Loucy (cell line): ENCODE results near the gene FBXW12.

Experiments used
- H2AFZ ChIP-seq: fragments of 200-600 bp; sonication (generic); 2 replicates; pipeline ENCODE4 v1.6.0; 2016; ENCODE audit warnings: antibody characterized with exemption, mild to moderate bottlenecking, low read length, moderate library complexity
- H3F3A ChIP-seq: fragments of 200-600 bp; 2 replicates; pipeline ENCODE4 v1.6.0; 2016; ENCODE audit warnings: antibody characterized with exemption, low read depth, mild to moderate bottlenecking
- H3K27me3 ChIP-seq: fragments of 200-600 bp; sonication (generic); 2 replicates; pipeline ENCODE4 v1.6.1; 2014; ENCODE audit warnings: low read length, mild to moderate bottlenecking; ENCODE audit not compliant: insufficient read depth, poor library complexity, severe bottlenecking
- H3K36me3 ChIP-seq: fragments of 200-600 bp; sonication (generic); 2 replicates; pipeline ENCODE4 v1.6.1; 2016; ENCODE audit warnings: low read length; ENCODE audit not compliant: insufficient read depth
- H3K4me1 ChIP-seq: fragments of 200-600 bp; sonication (generic); 2 replicates; pipeline ENCODE4 v1.5.1; 2014; ENCODE audit warnings: low read length, mild to moderate bottlenecking; ENCODE audit not compliant: insufficient read depth, poor library complexity, severe bottlenecking
- H3K4me2 ChIP-seq: fragments of 200-600 bp; sonication (generic); 2 replicates; pipeline ENCODE4 v1.6.0; 2014; ENCODE audit warnings: antibody characterized with exemption, low read length, low read depth, mild to moderate bottlenecking; ENCODE audit not compliant: poor library complexity, severe bottlenecking
- H3K4me3 ChIP-seq: fragments of 200-600 bp; sonication (generic); 2 replicates; pipeline ENCODE4 v1.5.1; 2014; ENCODE audit warnings: low read length, mild to moderate bottlenecking, mixed read lengths; ENCODE audit not compliant: poor library complexity, severe bottlenecking
- H3K79me2 ChIP-seq: fragments of 200-600 bp; sonication (generic); 2 replicates; pipeline ENCODE4 v1.6.1; 2014; ENCODE audit warnings: low read length; ENCODE audit not compliant: insufficient read depth
- H3K9ac ChIP-seq: fragments of 200-600 bp; sonication (generic); 2 replicates; pipeline ENCODE4 v1.6.0; 2014; ENCODE audit warnings: mild to moderate bottlenecking, low read depth, low read length, moderate library complexity; ENCODE audit not compliant: poor library complexity, severe bottlenecking
- H3K9me2 ChIP-seq: fragments of 200-600 bp; sonication (generic); replicated peaks from 2 replicates; pipeline ENCODE4 v1.6.1; 2016; ENCODE audit warnings: low read depth, low read length, mixed read lengths
- H3K9me3 ChIP-seq: fragments of 200-600 bp; sonication (generic); 2 replicates; pipeline ENCODE4 v1.6.1; 2014; ENCODE audit warnings: mild to moderate bottlenecking, antibody characterized with exemption, low read length, low read depth; ENCODE audit not compliant: insufficient read depth
- H4K20me1 ChIP-seq: fragments of 200-600 bp; sonication (generic); 2 replicates; pipeline ENCODE4 v1.6.0; 2014; ENCODE audit warnings: antibody characterized with exemption, low read length, mild to moderate bottlenecking; ENCODE audit not compliant: insufficient read depth, poor library complexity, severe bottlenecking
- CTCF ChIP-seq: fragments of 200-600 bp; sonication (generic); conservative IDR thresholded peaks from 2 replicates; pipeline ENCODE4 v1.5.1; 2014; ENCODE audit warnings: mild to moderate bottlenecking, antibody characterized with exemption, low read length
- EZH2phosphoT487 ChIP-seq: fragments of 200-600 bp; IDR thresholded peaks from 2 replicates; pipeline ENCODE4 v1.6.1; 2018; ENCODE audit warnings: antibody characterized with exemption, mild to moderate bottlenecking, moderate library complexity, borderline replicate concordance

Gene FBXW12

GRCh38 chr3:48413086-48413485 lies 41.1 kb downstream of the FBXW12 start:
- Histone ChIP-seq H3K9ac (no peak overlapping the region), H3K4me3 (no peak overlapping the region), H3F3A (no peaks in the 10 kb centered on the region), H4K20me1 (no peaks in the 10 kb centered on the region), H3K4me2 (no peak overlapping the region), H3K79me2 (no peaks in the 10 kb centered on the region), H3K9me2 (no peaks in the 10 kb centered on the region), H3K27me3 (no peaks in the 10 kb centered on the region), H3K36me3 (peaks cover 74% of the 10 kb centered on the region; the same call in 1 of the 2 replicates), H3K4me1 (no peaks in the 10 kb centered on the region), H3K9me3 (no peaks in the 10 kb centered on the region), H2AFZ (no peak overlapping the region)
- TF ChIP-seq CTCF (no peak), EZH2phosphoT487 (no peak)

GRCh38 chr3:48413611-48414010 lies 41.6 kb downstream of the FBXW12 start:
- Histone ChIP-seq H3K4me3 (no peak overlapping the region), H3K27me3 (no peaks in the 10 kb centered on the region), H3K36me3 (peaks cover 76% of the 10 kb centered on the region; the same call in 1 of the 2 replicates), H3K9me2 (no peaks in the 10 kb centered on the region), H2AFZ (no peak overlapping the region), H4K20me1 (no peaks in the 10 kb centered on the region), H3K4me1 (no peaks in the 10 kb centered on the region), H3K4me2 (no peak overlapping the region), H3F3A (no peaks in the 10 kb centered on the region), H3K9me3 (no peaks in the 10 kb centered on the region), H3K9ac (no peak overlapping the region), H3K79me2 (no peaks in the 10 kb centered on the region)
- TF ChIP-seq CTCF (no peak), EZH2phosphoT487 (no peak)

- H3K9me3 ChIP-seq, result no peaks in the 10 kb centered on the region
- no peak overlapping the region for H3K4me2 ChIP-seq
- no peaks in the 10 kb centered on the region for H3K4me1 ChIP-seq
- no peaks in the 10 kb centered on the region for H3K9me2 ChIP-seq
- TF ChIP-seq CTCF, result no peak
- no peak for TF ChIP-seq EZH2phosphoT487
- peaks cover 78% of the 10 kb centered on the region; the same call in 1 of the 2 replicates for H3K36me3 ChIP-seq
- H3K79me2 ChIP-seq, result no peaks in the 10 kb centered on the region
- H3F3A ChIP-seq, result no peaks in the 10 kb centered on the region
- no peak overlapping the region for H2AFZ ChIP-seq
- H3K4me3 ChIP-seq, result no peak overlapping the region
- H3K9ac ChIP-seq, result no peak overlapping the region
- no peaks in the 10 kb centered on the region for H4K20me1 ChIP-seq
- H3K27me3 ChIP-seq, result no peaks in the 10 kb centered on the region
Measured at GRCh38 chr3:48414376-48415250, 42.6 kb downstream of the FBXW12 start.
